Mammary epithelial cell (primary cell): ENCODE results near the gene INSR.

ENCODE experiments used
- EZH2 ChIP-seq: IDR thresholded peaks from 2 replicates; pipeline ENCODE4 v1.6.1; 2012; ENCODE audit warnings: low read length, inconsistent platforms, borderline replicate concordance
- TF ChIP-seq, protein P1 (sequence below), 2 donors: IDR thresholded peaks in 1 of 2; conservative IDR thresholded peaks in 1 of 2; 2 replicates each; pipeline ENCODE4 v1.5.1; 2011 to 2012; ENCODE audit warnings: inconsistent platforms in 2 of 2, low read length in 2 of 2, mild to moderate bottlenecking in 2 of 2, control low read depth in 1 of 2, low read depth in 1 of 2; ENCODE audit not compliant: insufficient read depth in 1 of 2; ENCODE audit errors: extremely low read depth in 1 of 2

DNA sequence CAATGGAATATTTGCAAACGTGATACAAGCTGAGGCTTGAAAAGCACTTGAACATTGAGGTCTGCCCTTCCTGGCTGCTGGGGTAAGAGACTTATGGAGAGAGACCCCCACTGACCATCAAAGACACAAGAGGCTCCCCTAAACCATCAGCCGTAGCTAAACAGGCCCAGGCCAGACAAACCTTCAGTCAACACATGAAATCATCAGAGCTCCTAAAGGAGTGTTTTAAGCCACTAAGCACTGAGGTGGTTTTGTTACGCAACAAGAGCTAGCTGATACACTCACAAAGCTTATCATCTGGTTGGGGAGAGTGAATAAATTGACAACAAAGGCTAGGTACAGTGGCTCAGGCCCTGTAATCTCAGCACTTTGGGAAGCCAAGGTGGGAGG is 114.3 kb downstream of the INSR start:
- TF ChIP-seq EZH2, result no peak
- TF ChIP-seq, protein P1, sequence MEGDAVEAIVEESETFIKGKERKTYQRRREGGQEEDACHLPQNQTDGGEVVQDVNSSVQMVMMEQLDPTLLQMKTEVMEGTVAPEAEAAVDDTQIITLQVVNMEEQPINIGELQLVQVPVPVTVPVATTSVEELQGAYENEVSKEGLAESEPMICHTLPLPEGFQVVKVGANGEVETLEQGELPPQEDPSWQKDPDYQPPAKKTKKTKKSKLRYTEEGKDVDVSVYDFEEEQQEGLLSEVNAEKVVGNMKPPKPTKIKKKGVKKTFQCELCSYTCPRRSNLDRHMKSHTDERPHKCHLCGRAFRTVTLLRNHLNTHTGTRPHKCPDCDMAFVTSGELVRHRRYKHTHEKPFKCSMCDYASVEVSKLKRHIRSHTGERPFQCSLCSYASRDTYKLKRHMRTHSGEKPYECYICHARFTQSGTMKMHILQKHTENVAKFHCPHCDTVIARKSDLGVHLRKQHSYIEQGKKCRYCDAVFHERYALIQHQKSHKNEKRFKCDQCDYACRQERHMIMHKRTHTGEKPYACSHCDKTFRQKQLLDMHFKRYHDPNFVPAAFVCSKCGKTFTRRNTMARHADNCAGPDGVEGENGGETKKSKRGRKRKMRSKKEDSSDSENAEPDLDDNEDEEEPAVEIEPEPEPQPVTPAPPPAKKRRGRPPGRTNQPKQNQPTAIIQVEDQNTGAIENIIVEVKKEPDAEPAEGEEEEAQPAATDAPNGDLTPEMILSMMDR (conservative IDR thresholded peaks at IDR 0.05 in 1 of 2, IDR thresholded peaks at IDR 0.05 in 1 of 2; ENCODE audit: extremely low read depth in 1 of 2, insufficient read depth in 1 of 2, low read depth in 1 of 2, low read length in 2 of 2), result no peak
